ENCODE data around the gene C1QTNF9.
"Not testable (repeated sequence)": the region's sequence is repeated elsewhere in the genome, so short reads cannot be mapped to it uniquely, and the experiment has no call there.

The C1QTNF9 gene

GRCh38 chr13:24284889-24285565 is 24.4 kb upstream of the C1QTNF9 start:
- DNase-seq: no peak

- no peak for DNase-seq
These were observed 22.8 kb upstream of the C1QTNF9 start for GRCh38 chr13:24286624-24287023.

- no peak for DNase-seq
These were observed 21.6 kb upstream of the C1QTNF9 start for GRCh38 chr13:24287748-24288287.

- no peak for DNase-seq
These were observed 20.5 kb upstream of the C1QTNF9 start for GRCh38 chr13:24288870-24289269.

GRCh38 chr13:24290280-24290932 is 19.0 kb upstream of the C1QTNF9 start:
- no peak for DNase-seq

- no peak for DNase-seq
These were observed 16.9 kb upstream of the C1QTNF9 start for GRCh38 chr13:24292481-24292880.

- DNase-seq: no peak
These were observed 15.6 kb upstream of the C1QTNF9 start for GRCh38 chr13:24293746-24294145.

GRCh38 chr13:24299488-24300114 is 9.8 kb upstream of the C1QTNF9 start:
- no peak for DNase-seq

GRCh38 chr13:24301434-24301833 is 7.9 kb upstream of the C1QTNF9 start:
- DNase-seq: no peak

GRCh38 chr13:24301911-24302310 is 7.5 kb upstream of the C1QTNF9 start:
- no peak for DNase-seq

GRCh38 chr13:24304620-24305019 is 4.8 kb upstream of the C1QTNF9 start:
- DNase-seq: no peak

- no peak for DNase-seq
These were observed 2.7 kb upstream of the C1QTNF9 start for GRCh38 chr13:24306632-24307031.

GRCh38 chr13:24307211-24308067 is 1.9 kb upstream of the C1QTNF9 start:
- DNase-seq: no peak

GRCh38 chr13:24308068-24308445 is 1.3 kb upstream of the C1QTNF9 start:
- no peak for DNase-seq

GRCh38 chr13:24308488-24309020 is 826 bp upstream of the C1QTNF9 start:
- DNase-seq: no peak

- DNase-seq: no peak
These were observed 4.1 kb downstream of the C1QTNF9 start for GRCh38 chr13:24313439-24313838.

- not testable (repeated sequence) for DNase-seq
These were observed 8.5 kb downstream of the C1QTNF9 start for GRCh38 chr13:24317835-24318234.

- not testable (repeated sequence) for DNase-seq
These were observed 9.5 kb downstream of the C1QTNF9 start for GRCh38 chr13:24318878-24319277.

GRCh38 chr13:24319641-24320040 is 10.3 kb downstream of the C1QTNF9 start:
- DNase-seq: not testable (repeated sequence)

GRCh38 chr13:24321416-24321815 is 12.0 kb downstream of the C1QTNF9 start:
- DNase-seq: not testable (repeated sequence)

- DNase-seq: not testable (repeated sequence)
These were observed 13.1 kb downstream of the C1QTNF9 start for GRCh38 chr13:24322470-24322869.

GRCh38 chr13:24323036-24323738 is 13.8 kb downstream of the C1QTNF9 start:
- DNase-seq: no peak

Data from left hindlimb (tissue), 1 donor.